GM18502 (cell line): ENCODE data around the gene NBEAL1.
A peak's percentile ranks its signal among the peaks of the same experiment; 100 is the strongest.
"Not testable (repeated sequence)": the region's sequence is repeated elsewhere in the genome, so short reads cannot be mapped to it uniquely, and the experiment has no call there.

Source experiments
- ATAC-seq: cut with Tn5 transposase; IDR thresholded peaks from one replicate; pipeline ENCODE4 v1.9.1; 2021; ENCODE audit warnings: mild to moderate bottlenecking; ENCODE audit not compliant: unreplicated experiment, poor library complexity

NBEAL1 gene

DNA sequence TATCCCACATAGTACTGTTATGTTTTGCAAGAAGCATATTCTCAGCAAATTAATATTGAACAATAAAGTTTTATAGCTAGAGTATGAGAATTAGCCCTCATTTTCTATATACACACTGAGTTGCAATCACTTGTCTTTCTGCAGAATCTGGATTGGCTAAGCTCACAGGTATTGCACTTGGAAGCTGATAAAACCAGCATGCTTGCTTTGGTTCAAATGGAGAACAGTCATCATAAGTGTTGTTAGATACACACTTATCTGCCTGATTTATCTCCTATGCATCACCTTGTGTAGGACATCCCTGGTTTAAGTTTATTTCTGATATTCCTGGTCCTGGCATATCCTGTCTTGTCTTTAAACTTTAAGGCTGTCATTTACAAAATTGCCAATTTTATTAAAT is 186.2 kb downstream of the NBEAL1 start:
- ATAC-seq: no peak

- no peak for ATAC-seq
These were observed 186.8 kb downstream of the NBEAL1 start for GRCh38 chr2:203201426-203201825.

- ATAC-seq: no peak
These were observed 194.9 kb downstream of the NBEAL1 start for GRCh38 chr2:203209538-203209937.

GRCh38 chr2:203225423-203226039 is 210.9 kb downstream of the NBEAL1 start:
- ATAC-seq: peak; percentile 74

DNA sequence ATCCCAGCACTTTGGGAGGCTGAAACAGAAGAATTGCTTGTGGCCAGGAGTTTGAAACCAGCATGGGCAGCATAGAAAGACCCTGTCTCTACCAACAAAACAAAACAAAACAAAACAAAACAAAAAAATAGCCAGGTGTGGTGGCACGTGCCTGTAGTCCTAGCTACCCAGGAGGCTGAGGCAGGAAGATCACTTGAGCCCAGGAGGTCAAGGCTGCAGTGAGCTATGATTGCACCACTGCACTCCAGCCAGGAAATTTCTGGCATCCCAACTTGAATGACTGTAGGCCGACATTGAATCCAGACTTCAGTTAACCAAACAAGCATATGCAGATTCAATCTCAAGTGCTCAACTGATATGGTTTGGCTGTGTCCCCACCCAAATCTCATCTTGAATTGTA is 215.0 kb downstream of the NBEAL1 start:
- ATAC-seq: not testable (repeated sequence)

- ATAC-seq: no peak
These were observed 222.9 kb downstream of the NBEAL1 start for GRCh38 chr2:203237346-203238238.

- no peak for ATAC-seq
These were observed 223.6 kb downstream of the NBEAL1 start for GRCh38 chr2:203238292-203238703.

- peak; percentile 89 for ATAC-seq
These were observed 224.2 kb downstream of the NBEAL1 start, which contains the start of gene CYP20A1 for GRCh38 chr2:203238704-203239526. TSS of gene CYP20A1 (plus strand) at chr2:203239018. CDS start at chr2:203239063, 45 bp downstream.

DNA sequence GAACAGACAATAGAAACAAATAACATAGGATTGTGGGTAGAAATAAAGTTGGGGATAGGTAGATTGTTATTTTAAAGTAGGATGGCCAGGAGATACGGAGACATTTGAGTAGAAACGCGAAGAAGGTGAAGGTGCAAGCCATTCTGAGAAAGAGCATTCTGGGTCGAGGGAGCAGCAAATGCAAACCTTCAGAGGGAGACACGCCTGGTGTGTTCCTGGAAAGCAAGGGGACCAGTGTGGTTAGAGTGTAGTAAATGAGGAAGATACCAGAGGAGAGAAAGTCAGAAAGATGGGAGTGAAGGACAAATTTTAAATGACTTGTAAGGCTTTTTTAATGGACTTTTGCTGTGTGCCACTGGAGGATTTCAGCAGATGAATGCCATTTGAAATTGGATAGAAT is 225.8 kb downstream of the NBEAL1 start:
- no peak for ATAC-seq

GRCh38 chr2:203242518-203242917 is 227.8 kb downstream of the NBEAL1 start:
- no peak for ATAC-seq

- no peak for ATAC-seq
These were observed 232.0 kb downstream of the NBEAL1 start for GRCh38 chr2:203246646-203247045.

GRCh38 chr2:203252818-203253217 is 238.1 kb downstream of the NBEAL1 start:
- ATAC-seq: no peak

DNA sequence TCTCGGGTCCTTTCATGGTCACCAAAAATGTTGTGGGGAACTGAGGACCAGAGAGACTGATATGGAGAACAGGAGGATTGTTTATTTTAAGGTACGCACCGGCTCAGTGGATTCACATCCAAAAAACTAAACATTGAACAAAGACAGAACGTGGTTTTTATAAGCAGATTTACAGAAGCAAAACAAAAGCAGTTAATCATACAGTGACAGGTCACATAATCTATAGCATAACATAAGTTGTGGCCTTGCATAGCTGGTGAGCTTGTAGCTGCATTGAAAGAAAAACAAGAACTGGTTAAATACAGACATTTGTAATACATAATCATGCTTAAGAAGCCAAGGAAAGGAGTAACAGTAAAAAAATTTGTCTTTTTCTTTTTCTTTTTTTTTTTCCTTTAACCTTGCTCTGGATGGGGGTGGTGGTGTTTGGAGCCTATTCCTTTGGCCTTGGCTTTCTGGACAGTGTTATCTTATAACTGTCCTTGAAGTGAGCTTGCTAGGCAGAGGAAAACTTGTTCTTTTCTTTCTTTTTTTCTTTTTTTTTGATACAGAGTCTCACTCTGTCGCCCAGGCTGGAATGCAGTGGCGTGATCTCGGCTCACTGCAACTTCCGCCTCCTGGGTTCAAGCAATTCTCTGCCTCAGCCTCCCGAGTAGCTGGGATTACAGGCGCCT is 238.9 kb downstream of the NBEAL1 start:
- not testable (repeated sequence) for ATAC-seq

GRCh38 chr2:203261326-203262159 is 246.9 kb downstream of the NBEAL1 start:
- ATAC-seq: no peak
